ENCODE data around the gene LARP7. TPM values are rescaled to one million over a fixed set of nuclear protein-coding genes. Genes with fewer than 3 reads are reported as not detected.
"Not testable (repeated sequence)": the region's sequence is repeated elsewhere in the genome, so short reads cannot be mapped to it uniquely, and the experiment has no call there.

The LARP7 gene
- total and polyA plus RNA-seq, 12 donors: 15.3 to 67.0 (median 39.8) TPM

- Histone ChIP-seq H3K4me3 (no peak overlapping the region), H3K27ac (no peak overlapping the region), H3K4me1 (replicated peaks in 1 of 2) (no peaks in the 10 kb centered on the region), H3K27me3 (no peaks in the 10 kb centered on the region), H3K36me3 (replicated peaks in 1 of 2) (peaks cover 3 to 78% of the 10 kb centered on the region in 2 donors), H3K9me3 (replicated peaks in 1 of 3) (no peaks in the 10 kb centered on the region)
- DNase-seq: no peak
- 43 to 71% (median 56%) methylated on average over 1 of the region's 1 CpG for WGBS, 4 donors
- intact Hi-C loops (cut with DNase I): no loop called here
- TF ChIP-seq CTCF (IDR thresholded peaks at IDR 0.05): no peak
- no peak for TF ChIP-seq POLR2A (IDR thresholded peaks at IDR 0.05)
These were observed 15.3 kb downstream of the LARP7 start for GRCh38 chr4:112652216-112652615.

- TF ChIP-seq CTCF (IDR thresholded peaks at IDR 0.05) (no peak), POLR2A (IDR thresholded peaks at IDR 0.05) (no peak)
- no peak overlapping the region for H3K27ac ChIP-seq
- 84 to 87% (median 85%) methylated on average over 5 of the region's 5 CpGs for WGBS, 4 donors
- no peak overlapping the region for H3K4me3 ChIP-seq
- H3K4me1 ChIP-seq (replicated peaks in 1 of 2): no peaks in the 10 kb centered on the region
- intact Hi-C loops (cut with DNase I): no loop called here
- H3K27me3 ChIP-seq: no peaks in the 10 kb centered on the region
- DNase-seq: no peak
- H3K36me3 ChIP-seq (replicated peaks in 1 of 2): peaks cover 0 to 52% of the 10 kb centered on the region in 2 donors
- no peaks in the 10 kb centered on the region for H3K9me3 ChIP-seq (replicated peaks in 1 of 3)
These were observed 18.3 kb downstream of the LARP7 start for GRCh38 chr4:112655270-112655669.

- H3K27me3 ChIP-seq; H3K9me3 ChIP-seq (replicated peaks in 1 of 3); H3K4me3 ChIP-seq; H3K4me1 ChIP-seq (replicated peaks in 1 of 2); DNase-seq; H3K27ac ChIP-seq; intact Hi-C loops (cut with DNase I): not testable (repeated sequence)
- 87 to 96% (median 92%) methylated on average over 5 of the region's 5 CpGs for WGBS, 4 donors
- H3K36me3 ChIP-seq (replicated peaks in 1 of 2): peaks cover 0 to 44% of the 10 kb centered on the region in 2 donors
These were observed 19.2 kb downstream of the LARP7 start for GRCh38 chr4:112656115-112656514.

GRCh38 chr4:112664611-112665010, 27.7 kb downstream of the LARP7 start:
- no peaks in the 10 kb centered on the region for H3K4me1 ChIP-seq (replicated peaks in 1 of 2)
- no peak for TF ChIP-seq POLR2A (IDR thresholded peaks at IDR 0.05)
- TF ChIP-seq CTCF (IDR thresholded peaks at IDR 0.05): no peak
- H3K36me3 ChIP-seq (replicated peaks in 1 of 2): no peaks in the 10 kb centered on the region
- H3K9me3 ChIP-seq (replicated peaks in 1 of 3): no peaks in the 10 kb centered on the region
- DNase-seq: no peak
- intact Hi-C loops (cut with DNase I): no loop called here
- H3K27me3 ChIP-seq: no peaks in the 10 kb centered on the region
- H3K27ac ChIP-seq: no peak overlapping the region
- 81 to 90% (median 89%) methylated on average over 2 of the region's 2 CpGs for WGBS, 4 donors
- no peak overlapping the region for H3K4me3 ChIP-seq

- no peak for DNase-seq
- WGBS, 4 donors: 86 to 95% (median 93%) methylated on average over 3 of the region's 3 CpGs
- Histone ChIP-seq H3K4me1 (replicated peaks in 1 of 2) (no peaks in the 10 kb centered on the region), H3K27ac (no peak overlapping the region), H3K27me3 (no peaks in the 10 kb centered on the region), H3K36me3 (replicated peaks in 1 of 2) (no peaks in the 10 kb centered on the region), H3K9me3 (replicated peaks in 1 of 3) (no peaks in the 10 kb centered on the region), H3K4me3 (no peak overlapping the region)
- TF ChIP-seq CTCF (IDR thresholded peaks at IDR 0.05): no peak
- no peak for TF ChIP-seq POLR2A (IDR thresholded peaks at IDR 0.05)
- intact Hi-C loops (cut with DNase I): no loop called here
These were observed 31.2 kb downstream of the LARP7 start for GRCh38 chr4:112668131-112668530.

Data from adrenal gland (tissue), 12 donors.